Astrocyte of the spinal cord (primary cell): ENCODE data around the gene BLOC1S3.

ENCODE experiments used
- DNase-seq: peaks from one replicate; pipeline ENCODE4 v3.0.0; 2011; ENCODE audit warnings: low read depth, low spot score
- H3K4me3 ChIP-seq: 2 replicates; pipeline ENCODE4 v1.5.1; 2011; ENCODE audit warnings: low read depth, mild to moderate bottlenecking, low read length, moderate library complexity
- CTCF ChIP-seq: IDR thresholded peaks from 2 replicates; pipeline ENCODE4 v1.5.1; 2012; ENCODE audit warnings: low read depth, mild to moderate bottlenecking, low read length, inconsistent platforms
- in situ Hi-C: cut with HindIII; loops from 2 replicates; pipeline ENCODE4 v1.10.0; 2017; ENCODE audit warnings: low sequenced_read_pairs

BLOC1S3 gene

DNA sequence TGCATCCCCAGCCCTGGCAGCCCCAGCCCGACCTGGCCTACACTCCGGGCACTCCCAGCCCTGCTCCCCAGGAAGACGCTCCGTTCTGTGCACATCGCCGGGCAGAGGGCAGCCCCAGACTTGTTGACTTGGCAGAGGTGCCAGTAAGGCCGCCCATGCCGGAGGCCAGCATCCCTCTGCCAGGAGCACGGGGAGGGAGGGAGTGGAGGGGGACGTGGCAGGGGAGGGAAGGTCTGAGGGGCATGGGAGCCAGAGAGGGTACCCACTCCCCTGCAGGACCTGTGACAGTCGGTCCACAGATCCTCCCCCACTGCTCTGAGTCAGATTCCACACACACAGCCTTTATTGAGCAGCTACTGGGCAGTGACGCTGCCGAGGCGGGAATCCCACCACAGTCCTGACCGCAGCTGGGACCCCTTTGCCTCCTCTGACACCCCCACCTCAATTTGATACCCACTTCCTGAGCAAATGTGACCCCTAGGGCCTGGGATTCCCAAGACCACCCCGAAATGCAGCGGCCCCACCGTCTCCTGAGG, 15.9 kb upstream of the BLOC1S3 start:
- H3K4me3 ChIP-seq, result no peak overlapping the region

GRCh38 chr19:45163156-45163555, 15.4 kb upstream of the BLOC1S3 start:
- DNase-seq, result no peak
- in situ Hi-C loops, result no loop called here
- H3K4me3 ChIP-seq, result no peak overlapping the region
- TF ChIP-seq CTCF, result no peak

More for the DNA sequence above, 15.9 kb upstream of the BLOC1S3 start:
- in situ Hi-C loops, result no loop called here
- no peak for DNase-seq
- no peak for TF ChIP-seq CTCF

DNA sequence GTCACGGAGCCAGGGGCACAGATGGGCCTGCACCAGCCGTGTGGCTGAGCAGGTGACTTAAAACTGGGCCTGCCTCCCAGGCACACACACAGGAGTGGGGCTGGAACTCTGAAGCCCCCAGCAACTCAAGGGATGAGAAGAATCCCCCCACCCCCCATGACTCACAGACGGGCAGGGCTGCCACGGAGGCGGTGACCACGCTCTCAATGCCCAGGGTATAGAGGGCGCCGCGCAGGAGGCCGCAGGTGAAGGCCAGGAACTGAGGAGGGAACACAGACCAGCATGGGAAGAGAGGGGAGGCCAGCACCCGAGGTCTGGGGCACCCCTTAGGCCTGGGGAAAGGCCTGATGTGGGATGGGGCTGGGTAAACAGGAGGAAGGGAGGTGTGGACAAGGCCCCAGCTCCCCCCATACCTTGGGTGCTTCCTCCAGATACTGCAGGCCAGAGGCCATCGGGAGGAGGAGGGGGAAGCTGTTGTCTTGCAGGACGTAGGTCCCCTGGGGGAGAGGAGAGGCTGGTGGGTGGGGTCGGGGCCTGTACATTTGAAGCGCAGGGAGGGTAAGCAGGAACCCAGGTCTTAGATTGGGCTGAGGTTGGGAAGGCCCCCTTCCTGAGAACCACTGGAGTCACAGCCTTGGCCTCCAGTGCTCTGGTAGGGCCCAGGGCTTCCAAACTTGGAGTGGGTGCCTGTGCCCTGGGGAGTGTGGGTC, 14.7 kb upstream of the BLOC1S3 start:
- no peak for TF ChIP-seq CTCF
- H3K4me3 ChIP-seq, result no peak overlapping the region
- in situ Hi-C loops, result no loop called here
- DNase-seq, result no peak

- no peak overlapping the region for H3K4me3 ChIP-seq
- TF ChIP-seq CTCF, result no peak
- in situ Hi-C loops, result no loop called here
- peak; percentile 45 for DNase-seq
Measured at GRCh38 chr19:45164577-45165335, 13.8 kb upstream of the BLOC1S3 start.

DNA sequence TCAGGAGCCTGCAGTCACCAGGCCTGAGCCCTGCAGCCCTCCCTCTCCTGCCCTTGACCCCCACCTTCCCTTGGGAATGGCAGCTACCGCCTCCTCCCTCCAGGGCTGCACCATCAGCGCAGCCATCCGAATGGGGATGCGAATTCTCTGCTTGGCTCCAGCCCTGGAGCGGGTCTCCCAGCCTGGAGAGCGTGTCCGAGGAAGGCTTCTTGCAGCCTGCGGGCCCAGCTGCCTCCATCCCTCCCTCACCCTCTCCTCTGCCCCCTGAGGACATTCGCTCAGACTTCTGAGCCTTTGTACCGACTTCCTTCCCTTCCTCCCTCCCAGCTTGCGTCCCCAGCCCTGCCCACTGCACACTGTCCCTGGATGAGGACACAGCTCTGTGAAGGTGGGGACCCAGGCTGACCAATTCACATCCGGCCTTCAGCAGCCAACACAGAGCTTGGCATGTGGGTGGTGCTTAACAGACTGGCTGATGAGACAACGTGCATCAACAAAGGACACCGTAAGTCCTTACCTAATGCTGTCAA, 11.8 kb upstream of the BLOC1S3 start:
- no peak for TF ChIP-seq CTCF
- no peak overlapping the region for H3K4me3 ChIP-seq
- in situ Hi-C loops, result no loop called here
- no peak for DNase-seq

- TF ChIP-seq CTCF, result no peak
- no peak for DNase-seq
- in situ Hi-C loops, result no loop called here
- H3K4me3 ChIP-seq, result no peak overlapping the region
Measured at GRCh38 chr19:45168767-45169351, 9.7 kb upstream of the BLOC1S3 start.
